ENCODE measurements around the gene EXOG. TPM values are rescaled to one million over a fixed set of nuclear protein-coding genes. Genes with fewer than 3 reads are reported as not detected.

Gene EXOG
- total RNA-seq, 1 experiment from 2014 or later: 16.2 TPM

GRCh38 chr3:38542401-38543298 lies 46.5 kb downstream of the EXOG start:
- TF ChIP-seq CTCF (IDR thresholded peaks at IDR 0.05; ENCODE audit: insufficient read depth in 1 of 2, low read depth in 1 of 2, low read length in 1 of 2, severe bottlenecking in 1 of 2, unreplicated experiment in 1 of 2): no peak
- Mint-ChIP-seq H3K27me3 (ENCODE audit: insufficient read depth, unreplicated experiment) (peaks cover 11% of the 10 kb centered on the region), H3K27ac (ENCODE audit: unreplicated experiment) (no peak overlapping the region), H3K4me1 (ENCODE audit: low read depth, unreplicated experiment) (no peaks in the 10 kb centered on the region), H3K9me3 (ENCODE audit: unreplicated experiment) (no peaks in the 10 kb centered on the region), H3K4me3 (ENCODE audit: unreplicated experiment) (no peak overlapping the region), H3K36me3 (ENCODE audit: insufficient read depth, unreplicated experiment) (no peaks in the 10 kb centered on the region)
- no TSS peak for BruUV-seq (replicated peaks)
- Histone ChIP-seq H3K27me3 (replicated peaks; ENCODE audit: control insufficient read depth, insufficient read depth, low read length) (no peaks in the 10 kb centered on the region), H3K9me3 (no peaks in the 10 kb centered on the region), H3K36me3 (ENCODE audit: control insufficient read depth, insufficient read depth, low read length) (no peaks in the 10 kb centered on the region), H3K4me1 (no peaks in the 10 kb centered on the region), H3K4me3 (ENCODE audit: low read depth, low read length) (no peak overlapping the region)
- ChIA-PET POLR2A (no interaction called here), CTCF (interaction anchor here (1.4 kb wide), 1 partner anchor 103 kb away, joined by 3 read pairs; no protein-coding TSS in a partner anchor)
- DNase-seq: no peak
- intact Hi-C loops (cut with micrococcal nuclease; ENCODE audit: unreplicated experiment): no loop called here

- Histone ChIP-seq H3K27me3 (replicated peaks; ENCODE audit: control insufficient read depth, insufficient read depth, low read length) (no peaks in the 10 kb centered on the region), H3K9me3 (no peaks in the 10 kb centered on the region), H3K4me1 (no peaks in the 10 kb centered on the region), H3K36me3 (ENCODE audit: control insufficient read depth, insufficient read depth, low read length) (no peaks in the 10 kb centered on the region), H3K4me3 (ENCODE audit: low read depth, low read length) (no peak overlapping the region)
- no TSS peak for BruUV-seq (replicated peaks)
- no peaks in the 10 kb centered on the region for H3K36me3 Mint-ChIP-seq (ENCODE audit: insufficient read depth, unreplicated experiment)
- POLR2A ChIA-PET: no interaction called here
- H3K27ac Mint-ChIP-seq (ENCODE audit: unreplicated experiment): no peak overlapping the region
- DNase-seq: no peak
- H3K9me3 Mint-ChIP-seq (ENCODE audit: unreplicated experiment): no peaks in the 10 kb centered on the region
- H3K4me3 Mint-ChIP-seq (ENCODE audit: unreplicated experiment): no peak overlapping the region
- intact Hi-C loops (cut with micrococcal nuclease; ENCODE audit: unreplicated experiment): no loop called here
- no peak for TF ChIP-seq CTCF (IDR thresholded peaks at IDR 0.05; ENCODE audit: insufficient read depth in 1 of 2, low read depth in 1 of 2, low read length in 1 of 2, severe bottlenecking in 1 of 2, unreplicated experiment in 1 of 2)
- no peaks in the 10 kb centered on the region for H3K4me1 Mint-ChIP-seq (ENCODE audit: low read depth, unreplicated experiment)
- CTCF ChIA-PET: interaction anchor here (1.4 kb wide), 1 partner anchor 102 kb away, joined by 3 read pairs; no protein-coding TSS in a partner anchor
- H3K27me3 Mint-ChIP-seq (ENCODE audit: insufficient read depth, unreplicated experiment): peaks cover 11% of the 10 kb centered on the region
Measured at GRCh38 chr3:38543586-38543985, 47.4 kb downstream of the EXOG start.

GRCh38 chr3:38544926-38545325 lies 48.8 kb downstream of the EXOG start:
- peaks cover 11% of the 10 kb centered on the region for H3K27me3 Mint-ChIP-seq (ENCODE audit: insufficient read depth, unreplicated experiment)
- no peak overlapping the region for H3K4me3 Mint-ChIP-seq (ENCODE audit: unreplicated experiment)
- TF ChIP-seq CTCF (IDR thresholded peaks at IDR 0.05; ENCODE audit: insufficient read depth in 1 of 2, low read depth in 1 of 2, low read length in 1 of 2, severe bottlenecking in 1 of 2, unreplicated experiment in 1 of 2): no peak
- no TSS peak for BruUV-seq (replicated peaks)
- no peak for DNase-seq
- intact Hi-C loops (cut with micrococcal nuclease; ENCODE audit: unreplicated experiment): no loop called here
- Histone ChIP-seq H3K36me3 (ENCODE audit: control insufficient read depth, insufficient read depth, low read length) (no peaks in the 10 kb centered on the region), H3K4me3 (ENCODE audit: low read depth, low read length) (no peak overlapping the region), H3K27me3 (replicated peaks; ENCODE audit: control insufficient read depth, insufficient read depth, low read length) (no peaks in the 10 kb centered on the region; the same call in 1 of the 2 replicates), H3K9me3 (no peaks in the 10 kb centered on the region), H3K4me1 (no peaks in the 10 kb centered on the region)
- no peaks in the 10 kb centered on the region for H3K4me1 Mint-ChIP-seq (ENCODE audit: low read depth, unreplicated experiment)
- no peaks in the 10 kb centered on the region for H3K9me3 Mint-ChIP-seq (ENCODE audit: unreplicated experiment)
- H3K27ac Mint-ChIP-seq (ENCODE audit: unreplicated experiment): no peak overlapping the region
- ChIA-PET POLR2A (no interaction called here), CTCF (no interaction called here)
- H3K36me3 Mint-ChIP-seq (ENCODE audit: insufficient read depth, unreplicated experiment): no peaks in the 10 kb centered on the region
